Tibial artery (tissue), 4 donors: ENCODE data around the gene DEK.

Source experiments
- DNase-seq, 2 donors: peaks; one replicate each; pipeline ENCODE4 v3.0.0-alpha.2; 2019
- H3K27ac ChIP-seq, 2 donors: fragments of 200-600 bp; sonication (generic) in 1 of 2; 1 replicate in 1 of 2; 2 replicates in 1 of 2; pipeline ENCODE4 v1.5.1; 2018 to 2019; ENCODE audit warnings: mild to moderate bottlenecking in 1 of 2
- H3K27me3 ChIP-seq, 2 donors: fragments of 200-600 bp; sonication (generic) in 1 of 2; one replicate each; pipeline versions ENCODE4 v1.5.1 to v1.6.0; 2016 to 2019
- H3K36me3 ChIP-seq, 3 donors: fragments of 200-600 bp; sonication (generic) in 2 of 3; one replicate each; pipeline ENCODE4 v1.5.1; 2016 to 2019; ENCODE audit warnings: mild to moderate bottlenecking in 2 of 3
- H3K4me1 ChIP-seq, 4 donors: fragments of 200-600 bp; sonication (generic) in 2 of 4; 1 replicate in 3 of 4; 2 replicates in 1 of 4; pipeline ENCODE4 v1.5.1; 2016 to 2019
- H3K4me3 ChIP-seq, 2 donors: fragments of 200-600 bp; sonication (generic) in 1 of 2; 1 replicate in 1 of 2; 2 replicates in 1 of 2; pipeline ENCODE4 v1.5.1; 2018 to 2019; ENCODE audit warnings: mild to moderate bottlenecking in 2 of 2
- H3K9me3 ChIP-seq, 3 donors: fragments of 200-600 bp; sonication (generic) in 1 of 3; one replicate each; pipeline ENCODE4 v1.5.1; 2016 to 2019
- intact Hi-C: fragments of 100-400 bp; cut with DNase I; formaldehyde crosslinking; loops from one replicate; pipeline ENCODE4 v1.15.0; 2023; ENCODE audit warnings: low total_unique reads
- TF ChIP-seq, protein P1 (sequence below), 2 experiments: fragments of 200-600 bp in 1 of 2; fragments of 450-650 bp in 1 of 2; IDR thresholded peaks; one replicate each; pipeline ENCODE4 v1.5.1; 2017 to 2019; ENCODE audit warnings: antibody characterized with exemption in 2 of 2, mild to moderate bottlenecking in 1 of 2, moderate library complexity in 1 of 2

DEK gene

DNA sequence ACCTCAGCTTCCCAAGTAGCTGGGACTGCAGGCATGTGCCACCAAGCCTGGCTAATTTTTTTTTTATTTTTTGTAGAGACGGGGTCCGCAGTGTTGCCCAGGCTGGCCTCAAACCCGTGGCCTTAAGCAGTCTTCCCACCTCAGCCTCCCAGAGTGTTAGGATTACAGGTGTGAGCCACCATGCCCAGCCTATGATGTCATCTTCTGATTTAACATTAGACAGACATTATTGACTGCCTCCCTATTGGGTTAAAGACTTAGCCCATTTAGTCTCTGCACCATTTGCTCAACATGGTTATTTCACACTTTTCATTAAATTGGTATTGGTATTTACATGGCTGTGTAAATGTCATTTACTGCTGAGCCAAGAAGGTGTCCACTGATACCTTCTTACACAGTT is 46.1 kb downstream of the DEK start:
- intact Hi-C loops = no loop called here
- Histone ChIP-seq H3K9me3 (no peaks in the 10 kb centered on the region), H3K36me3 (peaks cover 27 to 71% (median 57%) of the 10 kb centered on the region in 3 donors), H3K27ac (no peak overlapping the region), H3K4me3 (no peak overlapping the region), H3K27me3 (no peaks in the 10 kb centered on the region), H3K4me1 (no peaks in the 10 kb centered on the region)
- TF ChIP-seq, protein P1, sequence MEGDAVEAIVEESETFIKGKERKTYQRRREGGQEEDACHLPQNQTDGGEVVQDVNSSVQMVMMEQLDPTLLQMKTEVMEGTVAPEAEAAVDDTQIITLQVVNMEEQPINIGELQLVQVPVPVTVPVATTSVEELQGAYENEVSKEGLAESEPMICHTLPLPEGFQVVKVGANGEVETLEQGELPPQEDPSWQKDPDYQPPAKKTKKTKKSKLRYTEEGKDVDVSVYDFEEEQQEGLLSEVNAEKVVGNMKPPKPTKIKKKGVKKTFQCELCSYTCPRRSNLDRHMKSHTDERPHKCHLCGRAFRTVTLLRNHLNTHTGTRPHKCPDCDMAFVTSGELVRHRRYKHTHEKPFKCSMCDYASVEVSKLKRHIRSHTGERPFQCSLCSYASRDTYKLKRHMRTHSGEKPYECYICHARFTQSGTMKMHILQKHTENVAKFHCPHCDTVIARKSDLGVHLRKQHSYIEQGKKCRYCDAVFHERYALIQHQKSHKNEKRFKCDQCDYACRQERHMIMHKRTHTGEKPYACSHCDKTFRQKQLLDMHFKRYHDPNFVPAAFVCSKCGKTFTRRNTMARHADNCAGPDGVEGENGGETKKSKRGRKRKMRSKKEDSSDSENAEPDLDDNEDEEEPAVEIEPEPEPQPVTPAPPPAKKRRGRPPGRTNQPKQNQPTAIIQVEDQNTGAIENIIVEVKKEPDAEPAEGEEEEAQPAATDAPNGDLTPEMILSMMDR (IDR thresholded peaks at IDR 0.05) = no peak
- DNase-seq = no peak

DNA sequence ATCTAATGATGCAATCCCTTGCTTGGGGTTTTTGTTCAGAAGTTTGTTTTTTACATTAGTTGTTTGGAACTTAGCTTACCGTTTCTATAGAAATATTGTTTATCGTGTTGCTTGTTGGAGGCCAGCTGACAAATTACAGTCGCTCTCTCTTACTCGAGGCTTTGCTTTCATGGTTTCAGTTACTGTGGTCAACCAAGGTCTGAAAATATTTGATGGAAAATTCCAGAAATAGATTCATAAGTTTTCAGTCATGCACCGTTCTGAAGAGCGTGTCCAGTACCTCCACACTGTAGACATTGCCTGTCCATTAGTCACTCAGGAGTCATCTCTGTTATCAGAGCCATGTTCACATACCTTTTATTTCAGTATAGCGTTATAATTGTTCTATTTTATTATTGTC is 47.9 kb downstream of the DEK start:
- H3K27ac ChIP-seq = no peak overlapping the region
- no peak for DNase-seq
- H3K4me3 ChIP-seq = no peak overlapping the region
- intact Hi-C loops = no loop called here
- peaks cover 19 to 69% (median 49%) of the 10 kb centered on the region in 3 donors for H3K36me3 ChIP-seq
- TF ChIP-seq, protein P1 (IDR thresholded peaks at IDR 0.05) = no peak
- no peaks in the 10 kb centered on the region for H3K27me3 ChIP-seq
- H3K9me3 ChIP-seq = no peaks in the 10 kb centered on the region
- H3K4me1 ChIP-seq = no peaks in the 10 kb centered on the region

DNA sequence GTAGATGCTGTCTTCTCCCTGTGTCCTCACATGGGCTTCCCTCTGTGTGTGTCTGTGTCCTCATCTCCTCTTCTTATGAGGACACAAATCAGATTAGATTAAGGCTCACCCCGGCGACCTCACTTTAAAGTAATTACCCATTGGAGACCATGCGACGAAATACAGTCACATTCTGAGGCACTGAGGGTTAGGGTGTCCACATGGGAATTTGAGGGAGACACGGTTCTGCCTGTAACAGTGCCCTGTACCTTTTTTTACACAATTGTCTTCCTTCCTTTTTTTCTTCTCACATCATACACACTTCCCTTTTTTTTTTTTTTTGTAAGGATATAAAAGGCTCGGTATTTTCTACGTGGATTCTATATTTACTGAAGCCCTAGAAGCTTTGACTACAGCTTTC is 48.9 kb downstream of the DEK start:
- Histone ChIP-seq H3K4me1 (no peaks in the 10 kb centered on the region), H3K9me3 (no peaks in the 10 kb centered on the region), H3K36me3 (peaks cover 19 to 59% (median 48%) of the 10 kb centered on the region in 3 donors), H3K27ac (no peak overlapping the region), H3K27me3 (no peaks in the 10 kb centered on the region), H3K4me3 (no peak overlapping the region)
- TF ChIP-seq, protein P1 (IDR thresholded peaks at IDR 0.05) = no peak
- DNase-seq = no peak
- intact Hi-C loops = no loop called here

DNA sequence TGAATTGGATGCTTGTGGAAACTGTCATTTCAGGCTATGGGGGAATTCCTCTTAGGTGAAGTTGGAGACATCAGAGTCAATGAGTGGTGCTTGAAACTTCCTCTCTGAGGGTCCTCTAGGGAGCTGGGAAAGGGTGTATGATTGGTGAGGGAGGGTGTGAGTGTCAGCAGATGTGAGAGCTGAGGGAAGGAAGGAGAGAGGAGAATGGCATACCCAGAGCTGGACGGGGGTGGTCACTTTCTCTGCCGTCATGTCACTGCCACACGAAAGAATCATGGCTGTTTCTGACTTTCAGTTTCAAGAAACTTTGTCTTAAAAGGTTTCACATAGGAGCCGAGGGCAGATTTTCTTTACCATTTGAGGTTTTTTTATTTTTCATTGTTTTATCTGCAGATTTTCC is 50.3 kb downstream of the DEK start:
- H3K4me3 ChIP-seq = no peak overlapping the region
- H3K9me3 ChIP-seq = no peaks in the 10 kb centered on the region
- DNase-seq = no peak
- H3K4me1 ChIP-seq = peaks cover 0 to 8% (median 0%) of the 10 kb centered on the region in 4 donors
- no peak overlapping the region for H3K27ac ChIP-seq
- TF ChIP-seq, protein P1 (IDR thresholded peaks at IDR 0.05) = no peak
- no peaks in the 10 kb centered on the region for H3K27me3 ChIP-seq
- peaks cover 19 to 55% (median 48%) of the 10 kb centered on the region in 3 donors for H3K36me3 ChIP-seq
- intact Hi-C loops = no loop called here

DNA sequence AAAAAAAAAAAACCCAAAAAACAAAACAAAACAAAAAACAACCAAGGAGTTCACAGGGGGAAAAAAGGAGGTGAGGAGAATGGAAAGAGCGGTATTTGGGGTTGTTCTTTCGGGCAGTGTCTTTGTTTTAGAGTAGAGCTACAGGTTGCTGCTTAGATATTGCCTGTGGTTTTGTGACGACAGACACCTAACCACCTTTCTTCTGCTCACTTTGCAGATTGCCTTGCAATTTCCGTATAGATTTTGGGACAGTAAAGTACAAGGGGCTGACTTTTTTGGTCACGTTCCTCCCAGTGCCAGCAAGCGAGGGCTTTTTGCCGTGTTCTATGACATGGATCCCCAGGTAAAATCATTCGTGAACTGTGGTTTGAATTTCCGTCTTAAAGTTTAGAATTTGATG is 50.9 kb downstream of the DEK start:
- Histone ChIP-seq H3K9me3 (no peaks in the 10 kb centered on the region), H3K4me1 (peaks cover 0 to 8% (median 0%) of the 10 kb centered on the region in 4 donors), H3K27ac (no peak overlapping the region), H3K27me3 (no peaks in the 10 kb centered on the region), H3K36me3 (peaks cover 19 to 50% (median 48%) of the 10 kb centered on the region in 3 donors), H3K4me3 (no peak overlapping the region)
- intact Hi-C loops = no loop called here
- TF ChIP-seq, protein P1 (IDR thresholded peaks at IDR 0.05) = no peak
- no peak for DNase-seq

DNA sequence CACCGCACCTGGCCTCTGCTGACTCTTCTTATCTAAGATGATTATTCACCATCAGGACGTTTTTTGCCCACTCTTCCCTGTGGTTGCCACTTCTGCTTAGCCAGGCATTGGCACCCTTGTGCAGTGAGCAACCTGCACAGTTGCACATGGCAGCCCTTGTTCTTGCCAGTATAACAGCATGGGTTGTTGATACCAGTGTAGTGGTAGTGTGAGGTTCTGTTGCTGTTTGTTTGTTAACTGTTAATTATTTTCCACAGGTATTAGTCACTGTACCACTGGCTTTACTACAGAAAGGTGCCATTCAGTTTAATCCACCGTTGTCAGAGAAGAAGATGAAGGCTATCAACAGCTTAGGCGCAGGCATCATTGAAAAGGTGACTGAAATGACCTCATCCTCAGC is 52.1 kb downstream of the DEK start:
- Histone ChIP-seq H3K9me3 (no peaks in the 10 kb centered on the region), H3K4me3 (no peak overlapping the region), H3K27me3 (no peaks in the 10 kb centered on the region), H3K4me1 (peaks cover 0 to 8% (median 0%) of the 10 kb centered on the region in 4 donors), H3K36me3 (peaks cover 15 to 48% (median 45%) of the 10 kb centered on the region in 3 donors), H3K27ac (no peak overlapping the region)
- TF ChIP-seq, protein P1 (IDR thresholded peaks at IDR 0.05) = no peak
- intact Hi-C loops = no loop called here
- DNase-seq = no peak
